Spleen (tissue), 11 donors: ENCODE results near the gene NFKBIL1. TPM values are rescaled to one million over a fixed set of nuclear protein-coding genes. Genes with fewer than 3 reads are reported as not detected.

Experiments
- DNase-seq: peaks from one replicate; pipeline ENCODE4 v3.0.0-alpha.2; 2020
- H3K27ac ChIP-seq, 8 donors: fragments of 200-600 bp; sonication (generic) in 7 of 8; 1 replicate in 4 of 8; 2 replicates in 4 of 8; pipeline versions ENCODE4 v1.5.0 to v1.8.0; 2016 to 2021; ENCODE audit warnings: inconsistent platforms in 4 of 8, mild to moderate bottlenecking in 4 of 8, moderate library complexity in 1 of 8
- H3K27me3 ChIP-seq, 7 donors: fragments of 200-600 bp; sonication (generic) in 6 of 7; replicated peaks in 1 of 7; 1 replicate in 4 of 7; 2 replicates in 3 of 7; pipeline versions ENCODE4 v1.5.0 to v1.8.0; 2016 to 2021; ENCODE audit warnings: inconsistent platforms in 3 of 7, mild to moderate bottlenecking in 1 of 7
- H3K36me3 ChIP-seq, 6 donors: fragments of 200-600 bp; sonication (generic) in 5 of 6; 1 replicate in 4 of 6; 2 replicates in 2 of 6; pipeline versions ENCODE4 v1.5.0 to v1.8.0; 2016 to 2021; ENCODE audit warnings: inconsistent platforms in 2 of 6
- H3K4me1 ChIP-seq, 6 donors: fragments of 200-600 bp; sonication (generic) in 5 of 6; 1 replicate in 3 of 6; 2 replicates in 3 of 6; pipeline versions ENCODE4 v1.5.0 to v1.8.0; 2016 to 2021; ENCODE audit warnings: inconsistent platforms in 3 of 6
- H3K4me3 ChIP-seq, 8 donors: fragments of 200-600 bp; sonication (generic) in 7 of 8; 1 replicate in 4 of 8; 2 replicates in 4 of 8; pipeline versions ENCODE4 v1.5.0 to v1.8.0; 2016 to 2021; ENCODE audit warnings: inconsistent platforms in 4 of 8, mild to moderate bottlenecking in 4 of 8, moderate library complexity in 2 of 8
- H3K9me3 ChIP-seq, 8 donors: fragments of 200-600 bp; sonication (generic) in 7 of 8; 1 replicate in 4 of 8; 2 replicates in 4 of 8; pipeline versions ENCODE4 v1.5.0 to v1.8.0; 2016 to 2021; ENCODE audit warnings: inconsistent platforms in 4 of 8
- POLR2A ChIP-seq, 3 donors: fragments of 450-650 bp; IDR thresholded peaks; one replicate each; pipeline ENCODE4 v1.5.1; 2017; ENCODE audit warnings: antibody characterized with exemption in 3 of 3, mild to moderate bottlenecking in 1 of 3
- POLR2AphosphoS5 ChIP-seq, 3 donors: sonication (generic); formaldehyde crosslinking; IDR thresholded peaks; one replicate each; pipeline ENCODE4 v1.5.1; 2017; ENCODE audit warnings: antibody characterized with exemption in 3 of 3
- WGBS, 5 donors: extraction: QIAGEN DNeasy Blood & Tissue Kit in 3 of 5; methylation state at CpG; one replicate each; pipeline versions ENCODE4 v1.1.5 to v1.1.7; 2013 to 2018; 5-methylcytosine and 5-hydroxymethylcytosine counted together
- intact Hi-C: fragments of 100-400 bp; cut with DNase I; formaldehyde crosslinking; loops from one replicate; pipeline ENCODE4 v1.15.0; 2023; ENCODE audit warnings: low total_unique reads
- polyA plus RNA-seq, 3 donors: library from polyadenylated mRNA; stranded (reverse); fragments of 200-250 nt; gene quantifications; one replicate each; pipeline ENCODE4 v1.2.1, GENCODE V29; 2013
- total RNA-seq, 7 donors: library from RNA; depleted of rRNA in 3 of 7; stranded (reverse); fragments of >200 nt in 3 of 7; fragmentation: NEBNext Ultra II Directional in 4 of 7; extraction: Animal tissue kit (Norgen Biotek cat#: 25700) in 4 of 7; gene quantifications; one replicate each; pipeline versions ENCODE4 v1.1.0 to v1.2.1, GENCODE V29; 2016 to 2021
- TF ChIP-seq, protein P1 (sequence below), 11 experiments: fragments of 200-600 bp in 7 of 11; fragments of 450-650 bp in 4 of 11; sonication (generic) in 4 of 11; IDR thresholded peaks in 8 of 11; conservative IDR thresholded peaks in 3 of 11; 1 replicate in 7 of 11; 2 replicates in 4 of 11; pipeline versions ENCODE4 v1.4.0 to v1.8.0; 2016 to 2021; ENCODE audit warnings: antibody characterized with exemption in 11 of 11, inconsistent platforms in 4 of 11, mild to moderate bottlenecking in 1 of 11
- donor health status: healthy with polysubstance abuse.
- donor health status: DM: no; HTN: no; CAD: no; lungs with moderate emphysema.
- donor health status: DM: no; HTN: no; CAD: no.
- donor health status: Bipolar disorder and iron deficiency.
- donor health status: healthy.
- donor health status: DM: no; HTN: no; CAD: no.
- donor health status: DM: yes; HTN: yes; CAD: no.

Gene NFKBIL1
- total and polyA plus RNA-seq, 10 donors = 11.0 to 36.3 (median 19.4) TPM

DNA sequence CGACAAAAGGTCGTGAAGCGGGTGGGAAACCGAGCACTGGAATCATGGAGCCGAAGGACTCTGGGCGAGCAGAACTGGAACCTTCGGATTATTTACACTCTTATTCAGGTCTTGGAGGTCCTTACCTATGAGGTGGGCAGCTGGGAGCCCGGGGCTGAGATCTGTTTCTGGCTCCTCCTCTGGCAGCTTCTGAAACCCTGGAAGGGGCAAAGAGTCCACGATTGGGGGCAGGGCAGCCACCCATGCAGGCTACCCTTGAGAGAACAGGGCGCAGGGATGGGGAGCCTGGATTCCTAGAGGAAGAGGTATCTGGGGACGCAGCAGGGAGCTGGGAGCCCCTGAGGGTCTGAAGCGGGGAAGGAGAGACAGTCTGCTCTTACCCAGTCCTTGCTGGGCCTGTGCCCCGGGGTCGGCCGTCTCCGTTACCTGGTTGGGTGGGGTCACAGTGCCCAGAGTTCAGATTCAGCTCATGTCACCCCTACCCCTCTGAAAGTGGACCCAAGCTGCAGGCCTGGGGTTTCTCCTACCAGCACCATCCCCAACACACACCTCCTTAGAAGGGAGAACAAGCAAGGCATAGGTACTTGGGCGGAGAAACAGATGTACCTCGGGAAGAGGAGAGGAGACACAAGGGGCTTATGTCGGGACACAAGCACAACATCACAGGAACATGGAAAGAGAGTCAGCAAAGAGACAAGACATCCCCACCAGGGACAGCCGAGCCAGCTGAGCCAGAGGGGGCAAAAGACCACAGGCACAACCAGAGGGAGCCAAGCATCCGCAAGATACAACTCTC lies 34.2 kb downstream of the NFKBIL1 start:
- DNase-seq = peak; percentile 85
- intact Hi-C loops = no loop called here
- Histone ChIP-seq H3K4me1 (peaks cover 62 to 94% (median 92%) of the 10 kb centered on the region in 6 donors), H3K27ac (peak overlapping the region; percentile 66 to 98 (median 96)), H3K27me3 (no peaks in the 10 kb centered on the region), H3K36me3 (peaks cover 0 to 21% (median 1%) of the 10 kb centered on the region in 6 donors), H3K4me3 (peak overlapping the region; percentile 61 to 97 (median 82)), H3K9me3 (no peaks in the 10 kb centered on the region)
- WGBS, 5 donors = 5 to 11% (median 7%) methylated on average over 18 to 21 of the region's 21 CpGs
- TF ChIP-seq POLR2AphosphoS5 (IDR thresholded peaks at IDR 0.05) (no peak), POLR2A (IDR thresholded peaks at IDR 0.05) (no peak)
- TF ChIP-seq, protein P1, sequence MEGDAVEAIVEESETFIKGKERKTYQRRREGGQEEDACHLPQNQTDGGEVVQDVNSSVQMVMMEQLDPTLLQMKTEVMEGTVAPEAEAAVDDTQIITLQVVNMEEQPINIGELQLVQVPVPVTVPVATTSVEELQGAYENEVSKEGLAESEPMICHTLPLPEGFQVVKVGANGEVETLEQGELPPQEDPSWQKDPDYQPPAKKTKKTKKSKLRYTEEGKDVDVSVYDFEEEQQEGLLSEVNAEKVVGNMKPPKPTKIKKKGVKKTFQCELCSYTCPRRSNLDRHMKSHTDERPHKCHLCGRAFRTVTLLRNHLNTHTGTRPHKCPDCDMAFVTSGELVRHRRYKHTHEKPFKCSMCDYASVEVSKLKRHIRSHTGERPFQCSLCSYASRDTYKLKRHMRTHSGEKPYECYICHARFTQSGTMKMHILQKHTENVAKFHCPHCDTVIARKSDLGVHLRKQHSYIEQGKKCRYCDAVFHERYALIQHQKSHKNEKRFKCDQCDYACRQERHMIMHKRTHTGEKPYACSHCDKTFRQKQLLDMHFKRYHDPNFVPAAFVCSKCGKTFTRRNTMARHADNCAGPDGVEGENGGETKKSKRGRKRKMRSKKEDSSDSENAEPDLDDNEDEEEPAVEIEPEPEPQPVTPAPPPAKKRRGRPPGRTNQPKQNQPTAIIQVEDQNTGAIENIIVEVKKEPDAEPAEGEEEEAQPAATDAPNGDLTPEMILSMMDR (IDR thresholded peaks at IDR 0.05 in 8 of 11, conservative IDR thresholded peaks at IDR 0.05 in 3 of 11) = no peak

DNA sequence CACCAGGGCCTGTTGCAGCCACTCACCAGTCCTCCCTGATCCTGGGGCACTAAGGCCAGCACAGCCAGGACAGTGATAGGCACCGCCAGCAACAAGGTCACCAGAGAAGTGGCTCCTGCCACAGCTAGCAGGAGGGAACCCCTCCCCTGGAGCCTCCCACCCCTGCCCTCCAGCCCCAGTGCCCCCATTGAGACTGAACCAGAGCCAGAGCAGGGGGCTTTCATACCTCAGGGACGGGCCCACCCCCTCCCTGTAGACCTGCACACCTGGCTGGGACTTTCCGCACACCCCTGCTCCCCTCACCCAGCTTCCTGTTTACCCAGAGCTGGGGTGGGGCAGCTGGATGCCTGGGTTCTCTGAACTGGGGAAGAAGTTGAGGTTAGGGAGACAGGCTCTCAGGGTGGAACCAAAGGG lies 34.8 kb downstream of the NFKBIL1 start, which contains the start of gene LTB:
LTB (minus strand) TSS at position 195 of the 414 bp plus-strand sequence; CDS start at position 188, 7 bp downstream.
- WGBS, 5 donors = 8 to 40% (median 21%) methylated on average over 1 to 3 of the region's 3 CpGs
- Histone ChIP-seq H3K4me1 (peaks cover 62 to 94% (median 92%) of the 10 kb centered on the region in 6 donors), H3K9me3 (no peaks in the 10 kb centered on the region), H3K27ac (peak within 1 kb of the TSS; percentile 66 to 98 (median 96)), H3K36me3 (peaks cover 0 to 15% (median 1%) of the 10 kb centered on the region in 6 donors), H3K27me3 (no peaks in the 10 kb centered on the region), H3K4me3 (peak within 1 kb of the TSS; percentile 61 to 97 (median 82))
- peak; percentile 94 for DNase-seq
- intact Hi-C loops = no loop called here
- TF ChIP-seq, protein P1 (IDR thresholded peaks at IDR 0.05 in 8 of 11, conservative IDR thresholded peaks at IDR 0.05 in 3 of 11) = no peak
- peak in 1 of 3 donors; percentile 60 for TF ChIP-seq POLR2A (IDR thresholded peaks at IDR 0.05)
- TF ChIP-seq POLR2AphosphoS5 (IDR thresholded peaks at IDR 0.05) = peak; percentile 78 to 87 (median 81)

DNA sequence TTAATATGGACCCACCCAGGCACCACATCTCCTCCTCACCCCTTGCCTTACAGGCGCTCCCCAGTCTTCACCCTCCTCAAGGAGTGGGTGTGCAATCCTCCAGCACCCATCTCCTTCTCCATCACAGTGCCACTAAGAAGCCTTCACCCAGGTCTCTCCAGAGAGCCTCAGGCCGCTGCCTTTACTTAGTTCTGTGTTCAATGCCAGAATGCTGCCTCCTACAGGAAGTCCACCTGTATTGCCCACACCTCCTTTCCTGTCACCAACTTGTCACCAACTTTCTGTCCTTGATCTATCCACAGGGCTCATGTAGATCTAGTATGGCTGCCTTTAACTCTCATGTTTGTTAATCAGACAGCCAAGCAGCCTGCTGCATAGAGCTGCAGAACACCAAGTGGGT lies 38.1 kb downstream of the NFKBIL1 start:
- peak overlapping the region; percentile 82 to 98 (median 96) for H3K27ac ChIP-seq

More for the DNA sequence above, 38.1 kb downstream of the NFKBIL1 start:
- H3K36me3 ChIP-seq = peaks cover 0 to 20% (median 2%) of the 10 kb centered on the region in 6 donors
- H3K4me3 ChIP-seq = peak overlapping the region in 2 of 8 donors; percentile 33 to 64
- DNase-seq = peak; percentile 83
- H3K4me1 ChIP-seq = peaks cover 55 to 94% (median 89%) of the 10 kb centered on the region in 6 donors
- no peaks in the 10 kb centered on the region for H3K9me3 ChIP-seq
- H3K27me3 ChIP-seq = no peaks in the 10 kb centered on the region
- TF ChIP-seq POLR2AphosphoS5 (IDR thresholded peaks at IDR 0.05) (no peak), POLR2A (IDR thresholded peaks at IDR 0.05) (no peak)
- TF ChIP-seq, protein P1 (IDR thresholded peaks at IDR 0.05 in 8 of 11, conservative IDR thresholded peaks at IDR 0.05 in 3 of 11) = peak in 7 of 11 experiments; percentile 33 to 68 (median 54)
- 54 to 67% (median 65%) methylated on average over 2 of the region's 2 CpGs for WGBS, 5 donors
- intact Hi-C loops = no loop called here
